Keratinocyte (primary cell): Measurements from ENCODE around the gene DLL3.

Experiments used
- EZH2 ChIP-seq: IDR thresholded peaks from one replicate; pipeline ENCODE4 v1.6.1; 2012; ENCODE audit warnings: inconsistent platforms, mild to moderate bottlenecking, low read length, moderate library complexity
- TF ChIP-seq, protein P1 (sequence below), 3 experiments: IDR thresholded peaks in 1 of 3; conservative IDR thresholded peaks in 1 of 3; optimal IDR thresholded peaks in 1 of 3; 2 replicates in 2 of 3; 3 replicates in 1 of 3; pipeline versions ENCODE3 to v1.5.1; 2011; ENCODE audit warnings: low read length in 3 of 3, mild to moderate bottlenecking in 3 of 3, moderate library complexity in 2 of 3, control low read depth in 1 of 3, inconsistent platforms in 1 of 3; ENCODE audit not compliant: insufficient read depth in 2 of 3; ENCODE audit errors: extremely low read depth in 1 of 3

DNA sequence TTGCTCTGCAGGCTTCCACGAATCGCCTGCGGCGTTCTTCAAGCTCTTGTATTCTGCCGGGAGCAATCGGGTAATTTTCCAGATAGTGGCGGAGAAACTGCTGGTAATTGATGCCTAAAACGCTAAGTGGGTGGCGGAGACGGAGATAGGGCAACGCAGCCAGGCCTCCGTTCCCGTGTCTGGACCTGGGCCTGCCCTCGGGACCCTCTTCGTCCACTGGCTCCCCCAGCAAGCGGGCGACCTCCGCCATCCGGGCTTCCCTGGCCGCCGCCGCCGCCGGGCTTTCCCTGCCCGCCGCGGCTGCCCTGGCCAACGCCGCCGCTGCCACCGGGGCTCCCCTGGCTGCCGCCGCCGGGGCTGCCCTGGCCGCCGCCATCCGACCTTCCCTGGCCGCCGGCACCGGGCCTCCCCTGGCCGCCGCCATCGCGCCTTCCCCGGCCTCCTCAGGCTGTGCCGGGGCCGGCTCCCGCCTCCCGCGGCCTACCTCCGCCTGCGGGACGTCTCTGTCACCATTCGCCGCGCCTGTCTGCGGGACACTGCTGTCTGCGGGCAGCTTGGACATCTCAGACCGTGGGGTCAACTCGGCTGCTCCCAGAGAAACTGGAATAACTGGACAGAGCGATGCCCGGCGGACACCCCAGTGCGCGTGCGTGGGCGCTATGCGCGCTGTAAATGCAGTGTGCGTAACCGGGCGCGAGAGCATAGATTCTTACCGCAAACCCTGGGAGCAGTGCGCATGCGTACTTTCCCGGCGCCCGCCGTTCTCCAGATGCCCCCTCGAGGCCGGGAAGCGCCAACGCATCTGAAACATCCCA, 41.0 kb downstream of the DLL3 start, which contains the start of gene EID2:
- TF ChIP-seq, protein P1, sequence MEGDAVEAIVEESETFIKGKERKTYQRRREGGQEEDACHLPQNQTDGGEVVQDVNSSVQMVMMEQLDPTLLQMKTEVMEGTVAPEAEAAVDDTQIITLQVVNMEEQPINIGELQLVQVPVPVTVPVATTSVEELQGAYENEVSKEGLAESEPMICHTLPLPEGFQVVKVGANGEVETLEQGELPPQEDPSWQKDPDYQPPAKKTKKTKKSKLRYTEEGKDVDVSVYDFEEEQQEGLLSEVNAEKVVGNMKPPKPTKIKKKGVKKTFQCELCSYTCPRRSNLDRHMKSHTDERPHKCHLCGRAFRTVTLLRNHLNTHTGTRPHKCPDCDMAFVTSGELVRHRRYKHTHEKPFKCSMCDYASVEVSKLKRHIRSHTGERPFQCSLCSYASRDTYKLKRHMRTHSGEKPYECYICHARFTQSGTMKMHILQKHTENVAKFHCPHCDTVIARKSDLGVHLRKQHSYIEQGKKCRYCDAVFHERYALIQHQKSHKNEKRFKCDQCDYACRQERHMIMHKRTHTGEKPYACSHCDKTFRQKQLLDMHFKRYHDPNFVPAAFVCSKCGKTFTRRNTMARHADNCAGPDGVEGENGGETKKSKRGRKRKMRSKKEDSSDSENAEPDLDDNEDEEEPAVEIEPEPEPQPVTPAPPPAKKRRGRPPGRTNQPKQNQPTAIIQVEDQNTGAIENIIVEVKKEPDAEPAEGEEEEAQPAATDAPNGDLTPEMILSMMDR (optimal IDR thresholded peaks at IDR 0.05 in 1 of 3, IDR thresholded peaks at IDR 0.05 in 1 of 3, conservative IDR thresholded peaks at IDR 0.05 in 1 of 3; ENCODE audit: extremely low read depth in 1 of 3, insufficient read depth in 2 of 3, low read length in 3 of 3): peak; percentile 79 to 84 (median 80)
- no peak for TF ChIP-seq EZH2
